Fibroblast of pulmonary artery (primary cell): ENCODE results near the gene COX7B2.

Source experiments
- DNase-seq: peaks from one replicate; pipeline ENCODE4 v3.0.0-alpha.2; 2010; ENCODE audit warnings: low read depth
- H3K4me3 ChIP-seq: replicated peaks from 2 replicates; pipeline ENCODE4 v1.5.1; 2011; ENCODE audit warnings: low read depth, mild to moderate bottlenecking, control low read depth, low read length, moderate library complexity
- TF ChIP-seq, protein P1 (sequence below): IDR thresholded peaks from 2 replicates; pipeline ENCODE4 v1.5.1; 2011; ENCODE audit warnings: mild to moderate bottlenecking, control low read depth, low read length, inconsistent platforms; ENCODE audit errors: missing control alignments

The COX7B2 gene

GRCh38 chr4:46900082-46900481, 9.0 kb downstream of the COX7B2 start:
- TF ChIP-seq, protein P1, sequence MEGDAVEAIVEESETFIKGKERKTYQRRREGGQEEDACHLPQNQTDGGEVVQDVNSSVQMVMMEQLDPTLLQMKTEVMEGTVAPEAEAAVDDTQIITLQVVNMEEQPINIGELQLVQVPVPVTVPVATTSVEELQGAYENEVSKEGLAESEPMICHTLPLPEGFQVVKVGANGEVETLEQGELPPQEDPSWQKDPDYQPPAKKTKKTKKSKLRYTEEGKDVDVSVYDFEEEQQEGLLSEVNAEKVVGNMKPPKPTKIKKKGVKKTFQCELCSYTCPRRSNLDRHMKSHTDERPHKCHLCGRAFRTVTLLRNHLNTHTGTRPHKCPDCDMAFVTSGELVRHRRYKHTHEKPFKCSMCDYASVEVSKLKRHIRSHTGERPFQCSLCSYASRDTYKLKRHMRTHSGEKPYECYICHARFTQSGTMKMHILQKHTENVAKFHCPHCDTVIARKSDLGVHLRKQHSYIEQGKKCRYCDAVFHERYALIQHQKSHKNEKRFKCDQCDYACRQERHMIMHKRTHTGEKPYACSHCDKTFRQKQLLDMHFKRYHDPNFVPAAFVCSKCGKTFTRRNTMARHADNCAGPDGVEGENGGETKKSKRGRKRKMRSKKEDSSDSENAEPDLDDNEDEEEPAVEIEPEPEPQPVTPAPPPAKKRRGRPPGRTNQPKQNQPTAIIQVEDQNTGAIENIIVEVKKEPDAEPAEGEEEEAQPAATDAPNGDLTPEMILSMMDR = no peak

DNA sequence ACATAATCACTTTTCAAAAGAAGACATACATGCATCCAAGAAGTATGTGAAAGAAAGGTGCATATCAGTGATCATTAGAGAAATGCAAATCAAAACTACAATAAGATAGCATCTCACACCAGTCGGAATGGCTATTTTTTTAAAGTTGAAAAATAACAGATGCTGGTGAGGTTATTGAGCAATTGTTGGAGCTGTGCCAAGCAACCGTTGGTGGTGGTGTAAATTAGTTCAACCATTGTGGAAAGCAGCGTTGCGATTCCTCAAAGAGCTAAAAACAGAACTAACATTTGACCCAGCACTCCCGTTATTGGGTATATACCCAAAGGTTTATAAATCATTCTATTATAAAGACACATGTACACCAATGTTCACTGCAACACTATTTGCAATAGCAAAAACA, 14.2 kb downstream of the COX7B2 start:
- TF ChIP-seq, protein P1 = no peak
- H3K4me3 ChIP-seq = no peak overlapping the region
- no peak for DNase-seq

More at GRCh38 chr4:46900082-46900481, 9.0 kb downstream of the COX7B2 start:
- no peak overlapping the region for H3K4me3 ChIP-seq
- no peak for DNase-seq

GRCh38 chr4:46890056-46890455, 19.0 kb downstream of the COX7B2 start:
- H3K4me3 ChIP-seq = no peak overlapping the region
- no peak for DNase-seq
- TF ChIP-seq, protein P1 = no peak

GRCh38 chr4:46889410-46889809, 19.6 kb downstream of the COX7B2 start:
- no peak for DNase-seq
- TF ChIP-seq, protein P1 = no peak
- no peak overlapping the region for H3K4me3 ChIP-seq

DNA sequence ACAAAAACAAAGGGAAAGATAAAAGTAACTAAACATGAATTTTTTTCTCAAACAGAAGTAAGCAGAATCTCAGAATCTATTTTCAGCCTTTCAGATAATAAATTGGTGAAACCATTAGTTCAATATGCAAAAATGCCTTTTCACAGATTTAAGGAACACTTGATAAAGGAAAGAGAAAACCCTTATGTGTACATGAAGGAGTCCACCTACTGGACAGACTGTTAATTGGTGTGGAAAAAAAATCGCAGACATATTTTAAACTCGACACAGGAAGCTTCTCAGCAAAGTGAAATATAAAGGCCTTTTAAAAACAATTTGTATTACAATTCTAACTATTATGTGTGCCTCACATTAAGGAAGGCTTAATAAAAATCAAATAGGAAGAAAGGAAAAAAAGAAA, 22.3 kb downstream of the COX7B2 start:
- no peak overlapping the region for H3K4me3 ChIP-seq
- peak; percentile 21 for DNase-seq
- TF ChIP-seq, protein P1 = peak; percentile 36

- TF ChIP-seq, protein P1 = no peak
- H3K4me3 ChIP-seq = no peak overlapping the region
- no peak for DNase-seq
Observed at GRCh38 chr4:46878641-46879040, 30.4 kb downstream of the COX7B2 start.

DNA sequence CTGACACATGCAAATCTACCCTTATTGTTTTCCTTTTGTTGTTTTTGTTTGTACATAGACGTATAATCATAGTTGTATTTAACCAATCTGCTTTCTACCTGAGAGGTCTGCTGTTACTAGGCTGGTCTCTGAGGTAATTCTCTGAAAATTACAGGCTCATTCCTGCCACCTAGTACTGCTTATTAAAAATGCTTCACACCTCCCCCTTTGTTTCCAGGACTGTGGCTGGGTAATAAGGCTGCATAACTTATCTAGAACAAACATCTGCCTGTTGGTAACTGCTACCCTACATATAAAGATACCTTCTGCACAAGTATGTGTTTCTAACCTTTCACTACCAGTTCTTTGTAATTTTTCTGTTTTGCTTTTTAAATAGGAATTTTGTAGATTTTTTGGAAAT, 34.2 kb downstream of the COX7B2 start:
- TF ChIP-seq, protein P1 = no peak
- DNase-seq = no peak
- no peak overlapping the region for H3K4me3 ChIP-seq
